GM19035 (cell line): ENCODE measurements around the gene TRIO.
"Not testable (repeated sequence)": the region's sequence is repeated elsewhere in the genome, so short reads cannot be mapped to it uniquely, and the experiment has no call there.

Source experiments
- ATAC-seq: cut with Tn5 transposase; IDR thresholded peaks from one replicate; pipeline ENCODE4 v1.9.1; 2021; ENCODE audit not compliant: unreplicated experiment

The TRIO gene

GRCh38 chr5:14142827-14143545, at the start of gene TRIO:
TSS of gene TRIO (plus strand) at chr5:14143342. CDS start at chr5:14143726, 384 bp downstream.
- peak; percentile 46 for ATAC-seq

DNA sequence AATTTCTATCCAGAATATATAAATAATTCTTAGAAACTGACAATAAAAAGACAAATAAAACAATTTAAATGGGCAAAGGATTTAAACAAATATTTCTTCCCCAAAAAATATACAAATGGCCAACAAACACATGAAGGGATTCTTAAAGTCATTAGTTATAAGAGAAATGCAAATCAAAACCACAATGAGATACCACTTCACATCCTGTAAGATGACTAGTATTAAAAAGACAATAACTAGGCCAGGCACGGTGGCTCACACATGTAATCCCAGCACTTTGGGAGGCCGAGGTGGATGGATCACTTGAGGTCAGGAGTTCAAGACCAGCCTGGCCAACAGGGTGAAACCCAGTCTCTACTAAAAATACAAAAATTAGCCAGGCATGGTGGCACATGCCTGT, 45.8 kb upstream of the TRIO start:
- ATAC-seq, result not testable (repeated sequence)

GRCh38 chr5:14097998-14098471, 45.1 kb upstream of the TRIO start:
- ATAC-seq, result no peak

- no peak for ATAC-seq
Observed at GRCh38 chr5:14100281-14100680, 42.9 kb upstream of the TRIO start.

GRCh38 chr5:14101922-14102321, 41.2 kb upstream of the TRIO start:
- no peak for ATAC-seq

- ATAC-seq, result no peak
Observed at GRCh38 chr5:14102666-14103065, 40.5 kb upstream of the TRIO start.

GRCh38 chr5:14105718-14106410, 37.3 kb upstream of the TRIO start:
- no peak for ATAC-seq

DNA sequence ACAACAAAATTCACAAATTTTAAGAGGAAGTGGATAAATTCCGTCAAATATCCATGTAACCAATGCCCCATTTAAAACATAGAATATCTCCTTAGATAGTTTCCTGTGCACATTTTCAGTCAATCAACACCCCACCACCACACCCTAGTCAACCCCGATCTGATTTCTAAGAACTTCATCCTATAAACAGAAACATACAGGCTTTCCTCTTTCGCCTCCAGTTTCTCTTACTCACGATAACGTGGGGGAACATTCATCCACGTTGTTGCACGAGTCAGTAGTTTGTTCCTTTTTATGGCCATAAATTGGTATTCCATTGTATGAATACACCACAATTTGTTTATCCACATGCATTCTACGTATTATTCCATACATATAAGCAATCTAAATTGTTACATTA, 35.6 kb upstream of the TRIO start:
- no peak for ATAC-seq

DNA sequence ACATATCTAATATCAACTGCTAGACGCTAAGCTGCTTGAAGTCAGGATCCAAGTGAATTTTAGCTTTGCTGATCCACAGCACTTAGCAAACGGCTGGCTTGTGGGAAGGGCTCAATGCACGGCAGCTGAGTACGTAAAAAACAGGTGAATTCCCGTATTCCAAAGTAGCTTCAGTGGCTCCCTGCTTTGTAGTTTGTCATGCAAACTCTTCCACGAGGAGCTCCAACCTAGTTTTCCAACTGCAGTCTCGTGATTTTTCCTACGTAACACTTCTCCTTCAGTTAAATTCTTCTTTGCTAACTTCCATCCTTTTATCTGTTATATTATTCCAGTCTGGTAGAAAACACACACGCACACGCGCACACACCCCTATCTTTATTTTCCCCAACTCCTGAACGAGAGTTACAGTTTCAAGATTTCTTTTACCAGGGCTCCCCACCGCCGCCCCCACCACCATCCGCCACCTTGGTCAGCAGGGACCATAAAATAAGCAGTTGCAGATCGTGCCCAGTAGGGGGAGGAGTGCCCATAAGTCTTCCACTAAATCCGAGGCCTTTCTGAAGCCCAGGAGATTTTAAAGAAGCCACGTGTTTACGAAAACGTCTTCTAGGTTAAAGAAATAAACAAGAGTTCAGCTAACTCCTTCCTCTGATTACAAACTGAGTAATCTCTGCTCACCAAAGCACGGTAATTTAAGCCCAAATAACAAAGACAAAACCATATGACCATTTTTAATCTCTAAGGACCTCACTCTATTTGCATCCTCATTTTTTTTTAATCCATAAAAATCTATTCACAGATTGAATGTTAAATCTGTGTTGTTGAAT, 34.8 kb upstream of the TRIO start:
- ATAC-seq, result peak; percentile 74

DNA sequence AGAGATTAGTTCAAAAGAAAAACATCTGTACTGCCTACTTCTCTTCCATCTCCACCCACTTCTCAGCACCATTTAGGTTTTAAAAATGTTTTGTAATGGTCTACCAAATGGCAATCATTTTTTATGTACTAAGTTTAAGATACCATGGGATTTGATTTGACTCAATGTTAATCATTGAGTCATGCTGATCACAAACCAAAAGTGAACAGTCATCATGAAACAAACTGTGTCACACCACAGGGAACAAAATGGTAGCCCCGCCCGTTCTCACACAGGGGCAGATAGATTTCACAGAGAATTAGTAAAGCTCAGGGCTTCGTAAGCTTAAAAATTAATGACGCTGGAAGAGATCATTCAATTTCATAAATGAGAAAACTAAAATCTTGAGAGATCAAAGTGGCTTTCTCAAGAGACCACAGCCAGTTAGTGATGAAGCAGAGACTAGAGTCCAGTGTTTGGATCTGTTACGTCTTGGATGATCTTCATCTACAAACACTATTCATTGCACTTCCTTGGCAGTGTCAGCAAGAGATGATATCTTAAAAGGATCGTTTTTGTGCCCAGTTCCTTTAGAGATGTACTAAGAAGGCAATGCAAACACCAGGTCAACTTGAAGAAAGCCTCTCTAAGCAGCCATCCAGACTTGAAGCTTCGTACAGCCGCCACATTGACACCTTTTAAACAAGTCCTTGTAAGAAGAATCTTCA, 33.9 kb upstream of the TRIO start:
- ATAC-seq, result peak; percentile 88

GRCh38 chr5:14109771-14110170, 33.4 kb upstream of the TRIO start:
- ATAC-seq, result no peak

GRCh38 chr5:14110196-14110595, 32.9 kb upstream of the TRIO start:
- no peak for ATAC-seq

DNA sequence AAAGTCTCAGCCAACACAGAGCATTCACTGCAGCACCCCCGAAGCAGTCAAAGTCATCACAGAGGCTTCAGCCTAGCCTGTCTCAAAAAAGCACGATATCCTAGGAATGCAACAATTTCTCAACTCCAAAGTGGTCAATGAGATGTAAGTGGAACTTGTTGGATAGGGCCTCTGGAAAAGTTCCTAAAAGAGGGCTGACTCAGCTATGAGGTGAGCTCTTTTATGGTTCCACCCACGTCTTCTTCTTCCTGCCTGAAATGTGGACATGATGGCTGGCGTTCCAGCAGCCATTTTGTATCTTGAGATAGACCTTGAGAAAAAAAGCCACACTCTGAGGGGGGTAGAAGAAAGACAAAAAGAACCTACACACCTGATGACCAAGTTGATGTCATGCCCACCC, 32.5 kb upstream of the TRIO start:
- ATAC-seq, result no peak

DNA sequence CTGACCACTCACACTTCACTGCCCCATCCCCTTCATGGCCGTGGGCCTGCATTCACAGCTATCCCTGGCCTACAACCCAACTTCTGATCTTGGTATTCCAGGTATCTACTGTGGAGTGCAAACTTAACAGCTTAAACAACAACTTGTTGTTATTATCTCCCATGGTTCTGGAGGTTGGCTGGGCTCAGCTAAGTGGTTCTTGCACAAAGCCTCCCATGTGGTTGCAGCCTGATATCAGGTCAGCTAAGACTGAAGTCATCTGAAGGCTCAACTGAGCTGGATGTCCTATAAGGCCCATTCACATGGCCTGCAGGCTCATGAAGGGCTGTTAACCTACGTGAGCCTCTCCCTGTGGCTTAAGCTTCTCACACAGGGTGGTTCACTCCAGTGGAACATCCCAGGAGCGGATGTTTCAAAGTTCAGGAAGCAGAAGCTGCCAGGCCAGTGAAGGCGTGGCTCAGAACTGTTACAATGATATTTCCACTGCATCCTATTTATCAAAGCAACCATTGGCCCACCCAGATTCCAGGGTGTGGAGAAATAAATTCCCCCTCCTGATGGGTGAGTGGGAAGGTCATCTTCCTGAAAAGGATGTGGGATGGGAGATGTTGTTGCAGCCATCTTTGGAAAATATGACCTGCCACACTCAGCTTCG, 30.0 kb upstream of the TRIO start:
- no peak for ATAC-seq

DNA sequence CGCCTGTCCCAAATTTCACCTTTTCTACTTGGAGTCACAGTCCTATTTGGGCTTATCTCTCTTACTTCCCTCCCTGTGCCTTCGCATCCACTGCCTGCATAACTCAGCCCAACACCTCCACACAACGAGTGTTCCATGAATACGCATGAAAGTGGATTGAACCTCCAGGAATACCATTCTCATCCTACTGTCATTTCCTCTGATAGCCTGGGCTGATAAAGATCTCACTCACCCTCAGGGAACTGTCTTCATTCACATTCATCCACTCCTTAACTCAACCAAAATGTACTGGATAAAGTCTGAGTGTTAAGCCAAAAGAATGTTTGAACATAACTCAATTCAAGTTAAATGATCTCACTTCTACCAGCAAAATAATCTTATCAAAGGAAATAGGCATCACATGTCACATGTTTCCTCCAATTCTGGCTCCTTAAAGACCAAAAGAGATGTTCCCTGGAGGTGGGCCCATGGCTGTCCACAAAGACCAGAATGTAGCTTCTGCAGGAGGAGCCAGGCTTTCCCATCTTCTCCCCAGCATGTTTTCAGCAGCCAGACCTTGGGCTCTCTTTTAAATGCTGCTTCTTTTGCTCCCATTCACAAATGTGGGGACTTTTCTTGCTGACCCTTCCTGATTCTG, 28.4 kb upstream of the TRIO start:
- no peak for ATAC-seq

DNA sequence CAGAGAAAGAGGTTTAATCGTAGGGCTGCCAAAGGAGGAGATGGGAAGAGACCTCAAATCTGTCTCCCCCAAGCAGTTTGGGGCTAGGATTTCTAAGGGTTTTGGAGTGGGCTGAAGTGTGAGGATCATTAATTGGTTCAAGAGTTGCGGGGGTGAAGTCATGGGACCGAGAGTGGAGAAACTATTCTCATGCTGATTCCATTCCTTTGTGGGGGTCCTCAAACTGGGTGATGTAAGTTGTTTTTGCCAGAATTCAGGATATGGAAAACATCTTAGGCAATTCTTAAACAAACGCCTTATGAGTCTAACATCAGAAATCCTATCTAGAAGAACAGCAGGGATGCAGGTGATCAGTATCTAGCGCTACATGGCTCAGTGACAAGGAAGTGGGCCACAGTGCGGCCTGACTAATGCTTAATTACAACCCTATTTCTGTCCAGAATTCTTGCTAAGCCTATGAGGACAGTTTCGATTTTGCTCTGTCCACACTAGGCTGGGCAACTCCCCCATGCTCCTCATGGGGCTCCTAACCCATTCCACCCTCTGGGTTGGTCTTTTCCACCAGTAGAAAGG, 27.7 kb upstream of the TRIO start:
- ATAC-seq, result no peak

DNA sequence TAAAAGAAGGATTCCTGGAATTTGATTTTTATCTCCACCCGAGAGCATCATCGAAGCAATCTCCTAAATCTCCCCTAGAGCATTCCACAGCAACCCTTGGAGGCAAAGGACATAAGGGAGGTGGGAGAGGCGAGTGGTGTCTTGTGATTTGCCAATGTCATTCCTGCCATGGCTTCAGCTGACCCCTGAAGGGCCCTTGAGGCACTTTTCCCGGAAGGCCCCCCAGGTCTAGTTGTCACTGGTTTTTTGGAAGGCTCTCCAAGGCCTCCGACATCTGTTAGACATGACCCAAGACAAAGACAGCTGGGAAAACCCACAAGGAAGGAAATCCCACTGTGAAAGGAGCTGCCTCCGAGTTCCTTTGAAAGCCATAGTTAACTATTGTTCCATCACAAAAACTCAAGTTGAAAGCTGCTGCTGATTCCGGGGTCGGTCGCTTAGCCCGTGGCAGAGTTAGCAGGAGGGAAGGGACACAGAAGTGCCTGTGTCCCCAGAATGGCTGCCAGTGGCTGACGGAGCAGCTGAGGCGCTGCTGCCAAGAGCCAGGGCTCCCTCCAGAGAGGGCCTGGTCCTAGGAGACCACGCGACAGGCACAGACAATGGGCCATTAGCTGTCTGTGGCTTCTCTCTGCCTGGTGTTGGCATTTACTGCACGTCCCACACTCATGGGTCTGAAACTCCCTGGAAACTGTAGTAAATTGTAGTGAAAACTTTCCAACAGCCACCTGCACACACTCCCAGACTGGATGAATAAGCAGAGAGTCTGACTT, 24.4 kb upstream of the TRIO start:
- ATAC-seq, result no peak

DNA sequence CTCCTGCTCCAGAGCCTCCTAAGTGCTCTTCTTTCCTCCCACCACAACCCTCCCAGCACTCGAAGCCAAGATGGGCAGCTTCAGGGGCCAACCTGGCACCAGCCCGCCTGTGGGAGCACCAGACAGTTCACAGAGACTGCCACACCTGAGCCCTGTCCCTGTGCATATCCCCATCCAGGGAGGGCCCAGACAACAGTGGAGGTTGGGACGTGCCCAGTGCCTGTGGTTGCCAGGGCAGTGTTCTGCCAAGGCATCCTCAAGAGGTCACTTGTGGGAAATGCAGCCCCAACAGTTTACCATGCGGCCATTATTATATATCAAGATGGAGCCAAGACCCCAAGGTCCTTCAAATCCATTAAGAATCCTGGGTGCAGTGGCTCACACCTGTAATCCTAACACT, 23.0 kb upstream of the TRIO start:
- no peak for ATAC-seq

DNA sequence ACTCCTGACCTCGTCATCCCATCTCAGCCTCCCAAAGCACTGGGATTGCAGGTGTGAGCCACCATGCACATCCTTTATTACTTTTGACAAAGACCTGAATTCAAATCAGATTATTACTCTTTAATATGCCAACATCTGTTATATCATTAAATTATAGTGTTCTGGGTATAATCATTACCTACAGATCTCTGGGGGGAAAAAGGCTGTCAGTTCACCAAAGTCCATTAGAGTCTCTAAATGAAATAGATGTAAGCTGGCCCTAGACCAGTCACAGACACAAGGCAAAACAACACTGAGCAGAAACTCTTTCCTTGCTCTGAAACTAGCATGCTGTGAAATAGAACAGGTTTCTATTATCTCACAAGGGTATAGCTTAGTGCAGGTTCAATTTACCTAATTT, 21.6 kb upstream of the TRIO start:
- no peak for ATAC-seq
